Endothelial cell of hepatic sinusoid (primary cell): Measurements from ENCODE around the gene ACAT1.
"Not testable (repeated sequence)": the region's sequence is repeated elsewhere in the genome, so short reads cannot be mapped to it uniquely, and the experiment has no call there.

Experiments used
- in situ Hi-C: cut with HindIII; loops from 2 replicates; pipeline ENCODE4 v1.10.0; 2017; ENCODE audit warnings: low sequenced_read_pairs

ACAT1 gene

GRCh38 chr11:108142304-108142703 is 20.9 kb downstream of the ACAT1 start:
- in situ Hi-C loops: no loop called here

DNA sequence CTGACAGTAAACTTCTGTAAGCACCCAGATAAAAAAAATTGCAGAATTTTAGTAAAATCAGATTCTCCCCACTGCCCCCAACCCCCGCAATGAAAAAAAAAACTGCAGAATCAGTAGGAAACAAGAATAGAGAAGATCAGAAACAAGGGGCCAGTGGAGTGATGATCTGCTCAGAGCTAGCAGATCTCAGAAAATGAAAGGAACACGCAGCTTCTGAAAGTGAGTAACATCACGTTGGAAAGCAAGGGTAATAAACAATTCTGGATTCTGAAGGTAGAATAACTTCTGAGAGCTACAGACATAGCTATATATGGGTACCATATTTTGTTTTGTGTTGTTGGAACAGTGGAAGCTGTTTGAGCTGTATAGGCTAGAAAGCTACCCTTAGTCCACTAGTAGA is 23.2 kb downstream of the ACAT1 start:
- in situ Hi-C loops: no loop called here

- in situ Hi-C loops: no loop called here
Measured at GRCh38 chr11:108147150-108147549, 25.8 kb downstream of the ACAT1 start.

DNA sequence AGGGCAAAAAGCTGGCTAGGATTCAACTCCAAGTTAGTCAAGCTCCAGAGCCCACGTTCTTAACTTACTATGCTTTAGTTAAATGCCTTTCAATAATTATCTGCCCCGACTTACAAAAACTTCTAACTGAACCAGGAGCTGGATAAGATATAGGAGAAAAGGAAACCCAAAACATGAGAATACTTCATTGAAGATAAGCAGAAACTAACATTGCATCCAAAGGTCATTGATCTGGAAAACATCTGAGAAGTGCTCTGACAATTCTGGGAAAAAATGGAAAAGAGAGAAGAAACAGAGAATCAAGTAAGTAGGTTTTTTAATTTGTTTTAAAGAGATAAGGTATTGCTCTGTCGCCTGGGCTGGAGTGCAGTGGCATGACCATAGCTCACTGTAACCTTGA is 27.2 kb downstream of the ACAT1 start:
- in situ Hi-C loops: no loop called here

DNA sequence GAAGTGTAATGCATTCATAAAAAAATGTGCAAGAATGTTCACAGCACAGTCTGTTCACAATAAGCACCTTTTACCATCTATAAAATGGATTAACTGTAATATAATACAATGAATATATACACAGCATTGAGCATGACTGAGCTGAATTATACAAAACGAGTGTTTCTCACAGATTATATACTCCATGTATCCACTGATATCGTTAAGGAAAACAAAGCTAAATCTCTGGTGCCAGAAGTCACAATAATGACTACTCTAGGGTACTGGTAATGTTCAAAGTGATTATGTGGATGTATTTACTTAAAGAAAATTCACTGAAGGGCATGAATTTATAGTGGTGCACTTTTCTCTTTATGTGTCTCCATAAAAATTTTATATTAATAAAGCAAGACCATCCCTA is 33.2 kb downstream of the ACAT1 start:
- in situ Hi-C loops: no loop called here

DNA sequence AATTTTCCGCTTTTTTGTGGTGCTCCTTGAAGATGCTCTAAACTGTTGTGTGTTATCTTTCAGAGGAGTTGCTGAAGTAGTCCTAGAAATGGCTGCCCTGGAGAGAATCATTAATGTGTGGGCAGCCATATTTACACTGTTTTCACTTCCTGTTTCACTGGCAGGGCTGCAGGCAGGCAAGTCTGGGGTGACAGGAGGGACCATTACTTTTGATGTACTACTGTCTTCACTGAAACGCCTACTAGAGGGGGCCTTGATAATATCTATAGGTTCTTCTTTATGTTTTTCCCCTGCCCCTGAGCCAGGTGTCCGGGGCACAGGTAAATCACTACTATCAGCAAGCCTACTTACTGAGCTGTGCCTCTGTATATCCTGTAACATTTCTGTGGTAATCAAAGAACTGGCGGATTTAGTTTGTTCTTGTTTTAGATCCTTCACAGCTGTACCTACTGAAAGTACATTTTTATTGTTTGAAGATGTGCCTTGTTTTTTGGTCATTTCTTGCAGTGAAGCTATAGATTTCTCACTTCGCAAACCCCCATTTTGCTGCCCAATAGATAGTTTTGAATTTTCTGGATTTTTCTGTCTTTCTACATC is 39.7 kb downstream of the ACAT1 start:
- in situ Hi-C loops: no loop called here

- in situ Hi-C loops: not testable (repeated sequence)
Measured at GRCh38 chr11:108162878-108163277, 41.5 kb downstream of the ACAT1 start.

DNA sequence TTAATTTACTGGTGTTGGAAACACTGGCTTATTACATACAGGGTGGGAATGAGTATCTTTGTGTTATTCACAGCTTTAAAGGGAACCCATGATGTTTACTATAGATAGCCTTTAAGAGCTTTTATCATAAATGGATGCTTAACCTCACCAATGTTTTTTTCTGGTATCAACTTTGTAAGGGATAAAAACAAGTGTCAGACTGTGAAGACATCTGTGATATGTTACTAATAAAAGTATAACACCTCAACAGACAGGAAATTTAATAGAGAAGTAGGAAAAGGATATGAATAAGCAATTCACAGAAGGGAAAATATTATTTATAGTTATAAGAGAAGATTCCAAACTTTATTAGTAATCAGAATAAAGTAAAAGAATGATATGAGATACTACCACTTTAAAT is 46.3 kb downstream of the ACAT1 start:
- in situ Hi-C loops: no loop called here

DNA sequence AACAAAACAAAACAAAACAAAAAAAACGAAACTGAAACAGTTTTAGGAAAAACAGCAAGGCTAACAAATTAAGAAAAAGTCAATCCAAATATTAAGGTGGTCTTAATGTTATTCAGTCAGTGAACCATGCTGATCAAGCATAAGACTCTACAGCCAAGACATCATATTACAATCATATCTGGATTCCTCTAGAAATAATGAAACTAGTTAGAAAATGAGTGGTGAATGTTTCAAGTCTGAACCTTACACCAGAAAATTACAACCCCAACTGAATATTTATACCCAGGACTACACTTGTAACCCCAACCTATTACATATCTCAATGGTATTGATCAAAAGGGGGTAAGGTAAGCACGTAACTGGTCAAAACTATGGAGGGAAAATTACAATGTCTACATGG is 48.8 kb downstream of the ACAT1 start:
- in situ Hi-C loops: no loop called here

DNA sequence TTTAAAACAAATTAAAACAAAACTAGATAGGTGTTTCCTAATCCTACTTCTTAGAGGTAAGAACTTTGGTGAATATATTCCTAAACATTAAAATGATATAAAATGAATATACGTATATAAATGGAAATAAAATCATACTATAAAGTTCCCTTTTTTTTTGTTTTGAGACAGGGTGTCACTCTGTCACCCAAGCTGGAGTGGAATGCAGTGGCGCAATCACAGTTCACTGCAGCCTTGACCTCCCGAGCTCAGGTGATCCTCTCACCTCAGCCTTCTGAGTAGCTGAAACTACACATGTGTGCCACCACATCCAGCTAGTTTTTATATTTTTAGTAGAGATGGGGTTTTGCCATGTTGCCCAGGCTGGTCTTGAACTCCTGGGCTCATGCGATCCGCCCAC is 56.2 kb downstream of the ACAT1 start:
- in situ Hi-C loops: no loop called here

GRCh38 chr11:108193725-108194124 is 72.4 kb downstream of the ACAT1 start:
- in situ Hi-C loops: loop anchor here (5.0 kb wide), 1 partner anchor 71 kb away; the partner anchor contains the start of gene ACAT1

DNA sequence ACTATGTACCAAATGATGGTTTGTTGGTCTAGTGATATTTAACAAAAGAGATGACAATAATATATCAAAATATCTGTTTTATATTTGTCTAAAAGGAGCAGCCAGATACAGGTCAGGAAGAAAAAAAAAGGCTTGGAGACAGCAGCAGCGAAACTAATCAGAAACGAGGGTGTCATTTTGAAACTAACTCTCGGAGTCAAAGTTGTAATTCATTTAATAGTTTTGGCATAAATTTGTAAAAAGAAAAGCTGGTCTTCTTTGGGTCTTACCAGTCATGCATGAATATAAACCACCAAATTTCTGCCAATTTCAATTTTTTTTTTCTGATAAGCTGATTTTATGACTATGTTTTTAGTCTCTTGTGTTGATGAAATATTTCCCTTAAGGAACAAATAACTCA is 75.5 kb downstream of the ACAT1 start:
- in situ Hi-C loops: no loop called here
